Measurements from ENCODE around the gene PARP12. TPM values are rescaled to one million over a fixed set of nuclear protein-coding genes. Genes with fewer than 3 reads are reported as not detected.
A peak's percentile ranks its signal among the peaks of the same experiment; 100 is the strongest.

PARP12 gene
- total and polyA plus RNA-seq, 2 of the 13 experiments (the other 11 are each of a cell fraction or from before 2014, with no cell fraction given) = 15.5 to 35.2 TPM

DNA sequence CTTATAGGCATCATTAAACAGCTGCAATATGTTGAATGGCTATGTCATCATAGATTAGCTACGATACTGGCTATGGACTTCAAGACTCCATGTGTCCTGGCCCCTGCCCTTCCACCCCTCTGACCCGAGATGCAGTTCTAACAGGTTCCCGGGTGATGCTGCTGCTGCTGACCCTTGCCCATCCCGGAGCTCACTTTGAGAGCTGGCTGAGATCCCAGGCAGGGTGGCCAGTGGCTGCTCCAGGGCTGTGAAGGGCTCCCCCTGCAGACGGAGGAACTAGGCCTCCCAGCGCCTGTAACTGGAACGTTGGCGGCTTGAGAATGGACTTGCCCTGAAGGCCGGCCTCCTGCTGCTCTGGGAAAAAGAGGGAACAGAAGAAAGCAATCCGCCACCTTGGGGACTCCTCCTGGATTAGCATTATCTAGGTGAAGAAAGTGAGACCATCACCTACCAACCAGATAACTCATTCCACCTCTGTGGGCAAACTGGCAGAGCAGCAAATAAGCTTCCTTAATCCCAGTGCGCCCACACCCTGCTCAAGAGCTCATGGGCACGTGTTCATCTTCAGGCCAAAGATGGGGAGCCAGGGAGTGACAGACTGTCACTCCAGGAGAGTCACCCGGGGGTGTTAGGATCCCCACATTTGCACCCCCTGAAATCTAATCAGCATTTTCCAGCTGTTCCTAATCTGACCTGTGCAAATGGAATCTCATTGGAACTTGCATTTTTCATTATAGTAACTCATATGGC is 56.8 kb downstream of the PARP12 start (continued):
- TF ChIP-seq, protein P1, sequence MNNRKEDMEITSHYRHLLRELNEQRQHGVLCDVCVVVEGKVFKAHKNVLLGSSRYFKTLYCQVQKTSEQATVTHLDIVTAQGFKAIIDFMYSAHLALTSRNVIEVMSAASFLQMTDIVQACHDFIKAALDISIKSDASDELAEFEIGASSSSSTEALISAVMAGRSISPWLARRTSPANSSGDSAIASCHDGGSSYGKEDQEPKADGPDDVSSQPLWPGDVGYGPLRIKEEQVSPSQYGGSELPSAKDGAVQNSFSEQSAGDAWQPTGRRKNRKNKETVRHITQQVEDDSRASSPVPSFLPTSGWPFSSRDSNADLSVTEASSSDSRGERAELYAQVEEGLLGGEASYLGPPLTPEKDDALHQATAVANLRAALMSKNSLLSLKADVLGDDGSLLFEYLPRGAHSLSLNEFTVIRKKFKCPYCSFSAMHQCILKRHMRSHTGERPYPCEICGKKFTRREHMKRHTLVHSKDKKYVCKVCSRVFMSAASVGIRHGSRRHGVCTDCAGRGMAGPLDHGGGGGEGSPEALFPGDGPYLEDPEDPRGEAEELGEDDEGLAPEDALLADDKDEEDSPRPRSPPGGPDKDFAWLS (CRISPR knock-in tag; IDR thresholded peaks at IDR 0.05; ENCODE audit: borderline replicate concordance) = no peak
- no peak for TF ChIP-seq ZNF550 (CRISPR knock-in tag; IDR thresholded peaks at IDR 0.05; ENCODE audit: borderline replicate concordance)
- TF ChIP-seq, protein P2, sequence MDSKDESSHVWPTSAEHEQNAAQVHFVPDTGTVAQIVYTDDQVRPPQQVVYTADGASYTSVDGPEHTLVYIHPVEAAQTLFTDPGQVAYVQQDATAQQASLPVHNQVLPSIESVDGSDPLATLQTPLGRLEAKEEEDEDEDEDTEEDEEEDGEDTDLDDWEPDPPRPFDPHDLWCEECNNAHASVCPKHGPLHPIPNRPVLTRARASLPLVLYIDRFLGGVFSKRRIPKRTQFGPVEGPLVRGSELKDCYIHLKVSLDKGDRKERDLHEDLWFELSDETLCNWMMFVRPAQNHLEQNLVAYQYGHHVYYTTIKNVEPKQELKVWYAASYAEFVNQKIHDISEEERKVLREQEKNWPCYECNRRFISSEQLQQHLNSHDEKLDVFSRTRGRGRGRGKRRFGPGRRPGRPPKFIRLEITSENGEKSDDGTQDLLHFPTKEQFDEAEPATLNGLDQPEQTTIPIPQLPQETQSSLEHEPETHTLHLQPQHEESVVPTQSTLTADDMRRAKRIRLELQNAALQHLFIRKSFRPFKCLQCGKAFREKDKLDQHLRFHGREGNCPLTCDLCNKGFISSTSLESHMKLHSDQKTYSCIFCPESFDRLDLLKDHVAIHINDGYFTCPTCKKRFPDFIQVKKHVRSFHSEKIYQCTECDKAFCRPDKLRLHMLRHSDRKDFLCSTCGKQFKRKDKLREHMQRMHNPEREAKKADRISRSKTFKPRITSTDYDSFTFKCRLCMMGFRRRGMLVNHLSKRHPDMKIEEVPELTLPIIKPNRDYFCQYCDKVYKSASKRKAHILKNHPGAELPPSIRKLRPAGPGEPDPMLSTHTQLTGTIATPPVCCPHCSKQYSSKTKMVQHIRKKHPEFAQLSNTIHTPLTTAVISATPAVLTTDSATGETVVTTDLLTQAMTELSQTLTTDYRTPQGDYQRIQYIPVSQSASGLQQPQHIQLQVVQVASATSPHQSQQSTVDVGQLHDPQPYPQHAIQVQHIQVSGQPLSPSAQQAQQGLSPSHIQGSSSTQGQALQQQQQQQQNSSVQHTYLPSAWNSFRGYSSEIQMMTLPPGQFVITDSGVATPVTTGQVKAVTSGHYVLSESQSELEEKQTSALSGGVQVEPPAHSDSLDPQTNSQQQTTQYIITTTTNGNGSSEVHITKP (CRISPR knock-in tag; IDR thresholded peaks at IDR 0.05; ENCODE audit: low read depth) = 0 out of 2 replicates have a peak, but pooled peaks have one; percentile 70
- TF ChIP-seq REPIN1 (CRISPR knock-in tag; IDR thresholded peaks at IDR 0.05; ENCODE audit: borderline replicate concordance, low read depth) = 0 out of 2 replicates have a peak, but pooled peaks have one; percentile 39
- TF ChIP-seq TCF7 (IDR thresholded peaks at IDR 0.05; ENCODE audit: low read depth) = no peak
- no peak for TF ChIP-seq ARNTL (CRISPR knock-in tag; IDR thresholded peaks at IDR 0.05)
- no peak for TF ChIP-seq ADNP (CRISPR knock-in tag; IDR thresholded peaks at IDR 0.05)
- TF ChIP-seq GATAD2A (CRISPR knock-in tag; IDR thresholded peaks at IDR 0.05) = peak; percentile 21; the same call in 1 of the 2 replicates
- no peak for TF ChIP-seq SETDB1 (CRISPR knock-in tag; IDR thresholded peaks at IDR 0.05; ENCODE audit: borderline replicate concordance)
- no peak for TF ChIP-seq MLLT10 (CRISPR knock-in tag; IDR thresholded peaks at IDR 0.05)
- no peak for TF ChIP-seq CBX5 (CRISPR knock-in tag; IDR thresholded peaks at IDR 0.05; ENCODE audit: borderline replicate concordance)
- TF ChIP-seq CCDC6 (CRISPR knock-in tag; IDR thresholded peaks at IDR 0.05) = 0 out of 2 replicates have a peak, but pooled peaks have one; percentile 46
- no peak for TF ChIP-seq RBM39 (IDR thresholded peaks at IDR 0.05; ENCODE audit: low read depth, low read length, poor library complexity, severe bottlenecking)
- no peak for TF ChIP-seq ZC3H13 (CRISPR knock-in tag; IDR thresholded peaks at IDR 0.05)
- no peak for TF ChIP-seq ZNF841 (CRISPR knock-in tag; IDR thresholded peaks at IDR 0.05; ENCODE audit: borderline replicate concordance)
- TF ChIP-seq DR1 (CRISPR knock-in tag; IDR thresholded peaks at IDR 0.05) = no peak
- TF ChIP-seq ZNF124 (CRISPR knock-in tag; IDR thresholded peaks at IDR 0.05) = 0 out of 2 replicates have a peak, but pooled peaks have one; percentile 33
- TF ChIP-seq, protein P3, sequence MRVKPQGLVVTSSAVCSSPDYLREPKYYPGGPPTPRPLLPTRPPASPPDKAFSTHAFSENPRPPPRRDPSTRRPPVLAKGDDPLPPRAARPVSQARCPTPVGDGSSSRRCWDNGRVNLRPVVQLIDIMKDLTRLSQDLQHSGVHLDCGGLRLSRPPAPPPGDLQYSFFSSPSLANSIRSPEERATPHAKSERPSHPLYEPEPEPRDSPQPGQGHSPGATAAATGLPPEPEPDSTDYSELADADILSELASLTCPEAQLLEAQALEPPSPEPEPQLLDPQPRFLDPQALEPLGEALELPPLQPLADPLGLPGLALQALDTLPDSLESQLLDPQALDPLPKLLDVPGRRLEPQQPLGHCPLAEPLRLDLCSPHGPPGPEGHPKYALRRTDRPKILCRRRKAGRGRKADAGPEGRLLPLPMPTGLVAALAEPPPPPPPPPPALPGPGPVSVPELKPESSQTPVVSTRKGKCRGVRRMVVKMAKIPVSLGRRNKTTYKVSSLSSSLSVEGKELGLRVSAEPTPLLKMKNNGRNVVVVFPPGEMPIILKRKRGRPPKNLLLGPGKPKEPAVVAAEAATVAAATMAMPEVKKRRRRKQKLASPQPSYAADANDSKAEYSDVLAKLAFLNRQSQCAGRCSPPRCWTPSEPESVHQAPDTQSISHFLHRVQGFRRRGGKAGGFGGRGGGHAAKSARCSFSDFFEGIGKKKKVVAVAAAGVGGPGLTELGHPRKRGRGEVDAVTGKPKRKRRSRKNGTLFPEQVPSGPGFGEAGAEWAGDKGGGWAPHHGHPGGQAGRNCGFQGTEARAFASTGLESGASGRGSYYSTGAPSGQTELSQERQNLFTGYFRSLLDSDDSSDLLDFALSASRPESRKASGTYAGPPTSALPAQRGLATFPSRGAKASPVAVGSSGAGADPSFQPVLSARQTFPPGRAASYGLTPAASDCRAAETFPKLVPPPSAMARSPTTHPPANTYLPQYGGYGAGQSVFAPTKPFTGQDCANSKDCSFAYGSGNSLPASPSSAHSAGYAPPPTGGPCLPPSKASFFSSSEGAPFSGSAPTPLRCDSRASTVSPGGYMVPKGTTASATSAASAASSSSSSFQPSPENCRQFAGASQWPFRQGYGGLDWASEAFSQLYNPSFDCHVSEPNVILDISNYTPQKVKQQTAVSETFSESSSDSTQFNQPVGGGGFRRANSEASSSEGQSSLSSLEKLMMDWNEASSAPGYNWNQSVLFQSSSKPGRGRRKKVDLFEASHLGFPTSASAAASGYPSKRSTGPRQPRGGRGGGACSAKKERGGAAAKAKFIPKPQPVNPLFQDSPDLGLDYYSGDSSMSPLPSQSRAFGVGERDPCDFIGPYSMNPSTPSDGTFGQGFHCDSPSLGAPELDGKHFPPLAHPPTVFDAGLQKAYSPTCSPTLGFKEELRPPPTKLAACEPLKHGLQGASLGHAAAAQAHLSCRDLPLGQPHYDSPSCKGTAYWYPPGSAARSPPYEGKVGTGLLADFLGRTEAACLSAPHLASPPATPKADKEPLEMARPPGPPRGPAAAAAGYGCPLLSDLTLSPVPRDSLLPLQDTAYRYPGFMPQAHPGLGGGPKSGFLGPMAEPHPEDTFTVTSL (CRISPR knock-in tag; IDR thresholded peaks at IDR 0.05; ENCODE audit: borderline replicate concordance) = no peak
